GM18520 (cell line): ENCODE measurements around the gene VEGFD.

Source experiments
- ATAC-seq: cut with Tn5 transposase; IDR thresholded peaks from one replicate; pipeline ENCODE4 v1.9.1; 2021; ENCODE audit not compliant: unreplicated experiment

VEGFD gene, protein sequence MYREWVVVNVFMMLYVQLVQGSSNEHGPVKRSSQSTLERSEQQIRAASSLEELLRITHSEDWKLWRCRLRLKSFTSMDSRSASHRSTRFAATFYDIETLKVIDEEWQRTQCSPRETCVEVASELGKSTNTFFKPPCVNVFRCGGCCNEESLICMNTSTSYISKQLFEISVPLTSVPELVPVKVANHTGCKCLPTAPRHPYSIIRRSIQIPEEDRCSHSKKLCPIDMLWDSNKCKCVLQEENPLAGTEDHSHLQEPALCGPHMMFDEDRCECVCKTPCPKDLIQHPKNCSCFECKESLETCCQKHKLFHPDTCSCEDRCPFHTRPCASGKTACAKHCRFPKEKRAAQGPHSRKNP

DNA sequence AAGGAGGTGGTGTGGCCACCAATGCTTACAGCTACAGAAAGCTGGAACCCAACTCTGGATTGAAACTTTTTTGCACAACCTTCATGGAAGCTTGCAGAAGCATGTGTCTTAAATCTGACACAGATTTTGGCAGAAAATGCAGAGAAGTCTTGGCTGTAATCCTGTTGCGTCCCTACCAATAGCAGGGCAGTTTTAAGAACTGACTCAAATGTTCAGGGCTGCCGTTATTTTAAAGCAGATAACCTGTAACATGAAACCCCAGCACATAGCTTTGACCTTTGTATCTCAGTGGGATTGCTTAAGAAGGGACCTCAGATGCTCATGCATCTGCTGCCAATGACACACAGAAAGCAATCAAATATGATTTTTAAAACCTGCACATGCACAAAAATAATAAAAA lies at the start of gene VEGFD:
Gene VEGFD, minus strand, starts transcription at position 110 of the 400 bp plus-strand sequence. CDS start 467 bp downstream, outside the sequence.
- no peak for ATAC-seq

DNA sequence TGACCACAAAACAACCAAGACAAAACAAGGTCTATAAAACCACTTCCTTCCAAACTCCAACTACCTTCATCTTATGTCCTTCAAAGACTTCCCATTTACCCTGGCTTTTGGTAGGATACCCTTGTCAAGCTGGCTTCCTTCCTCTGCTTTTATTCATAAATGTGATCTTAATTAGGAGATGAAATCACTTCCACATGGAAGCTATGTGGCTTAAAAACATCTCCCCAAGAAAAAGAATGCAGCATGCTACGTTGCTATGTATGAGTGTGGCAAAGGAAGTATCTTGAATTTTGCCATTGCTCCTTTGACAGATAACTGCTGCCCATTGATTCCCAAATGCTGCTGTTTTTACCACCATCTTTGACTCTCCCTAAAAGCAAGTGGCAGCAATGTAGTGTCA lies 46.4 kb upstream of the VEGFD start:
- ATAC-seq: no peak

DNA sequence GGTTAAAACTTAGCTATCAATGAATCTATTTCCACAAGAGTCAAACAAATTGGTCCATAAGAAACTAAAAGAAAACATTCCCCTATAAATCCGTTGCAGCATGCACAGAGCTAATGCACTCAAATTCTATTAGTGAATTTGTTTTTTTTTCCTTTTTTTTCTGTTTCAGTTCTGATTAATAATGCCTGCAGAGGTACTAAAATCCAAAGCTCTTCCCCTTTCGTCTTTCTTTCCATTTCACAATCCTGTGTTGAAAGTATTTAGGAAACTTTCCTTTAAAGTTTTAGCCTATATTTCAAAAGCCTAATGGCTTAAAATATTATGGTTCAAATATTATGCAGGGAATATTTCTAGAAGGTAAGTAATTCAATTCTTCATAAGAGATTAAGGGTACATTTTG lies 45.9 kb upstream of the VEGFD start:
- no peak for ATAC-seq

DNA sequence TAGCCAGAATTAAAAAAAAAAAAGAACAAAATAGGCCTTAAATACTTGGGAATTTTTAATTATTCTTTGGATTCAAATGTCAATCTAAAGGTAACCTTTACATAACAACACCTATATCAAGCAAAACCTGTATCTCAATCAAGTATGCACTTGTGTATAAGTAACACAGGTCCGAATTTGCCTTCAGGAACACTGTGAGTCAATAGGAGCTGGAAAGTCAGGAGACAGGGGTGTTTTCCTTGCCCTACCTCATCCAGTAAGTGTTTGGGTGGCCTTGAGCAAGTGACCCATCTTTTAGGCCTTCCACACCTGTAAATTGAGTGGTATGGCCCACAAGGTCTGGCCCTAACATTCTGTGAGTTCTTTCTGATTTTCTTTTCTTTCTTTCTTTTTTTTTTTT lies 40.8 kb upstream of the VEGFD start:
- ATAC-seq: no peak

DNA sequence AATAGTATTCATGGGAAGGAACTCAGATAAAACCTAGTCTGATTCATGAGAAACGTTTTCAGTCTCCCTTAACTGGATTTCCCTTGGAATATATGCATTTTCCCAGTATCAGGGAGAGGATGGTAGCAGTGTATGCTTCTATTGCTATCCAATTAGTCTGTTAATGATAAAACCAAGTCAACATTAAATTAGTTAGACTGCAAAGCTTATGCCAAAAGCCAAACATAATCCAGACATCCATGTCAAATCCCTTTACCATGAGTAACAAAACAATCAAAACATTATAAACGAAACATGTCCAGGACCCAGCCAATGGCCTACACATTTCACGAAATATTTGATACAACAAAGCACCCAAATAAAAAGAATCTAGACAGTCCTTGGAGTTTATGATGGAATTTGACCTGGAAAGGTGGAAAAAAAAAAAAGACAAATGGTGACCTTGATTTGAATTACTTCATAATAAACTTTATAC lies 34.5 kb upstream of the VEGFD start:
- ATAC-seq: no peak

DNA sequence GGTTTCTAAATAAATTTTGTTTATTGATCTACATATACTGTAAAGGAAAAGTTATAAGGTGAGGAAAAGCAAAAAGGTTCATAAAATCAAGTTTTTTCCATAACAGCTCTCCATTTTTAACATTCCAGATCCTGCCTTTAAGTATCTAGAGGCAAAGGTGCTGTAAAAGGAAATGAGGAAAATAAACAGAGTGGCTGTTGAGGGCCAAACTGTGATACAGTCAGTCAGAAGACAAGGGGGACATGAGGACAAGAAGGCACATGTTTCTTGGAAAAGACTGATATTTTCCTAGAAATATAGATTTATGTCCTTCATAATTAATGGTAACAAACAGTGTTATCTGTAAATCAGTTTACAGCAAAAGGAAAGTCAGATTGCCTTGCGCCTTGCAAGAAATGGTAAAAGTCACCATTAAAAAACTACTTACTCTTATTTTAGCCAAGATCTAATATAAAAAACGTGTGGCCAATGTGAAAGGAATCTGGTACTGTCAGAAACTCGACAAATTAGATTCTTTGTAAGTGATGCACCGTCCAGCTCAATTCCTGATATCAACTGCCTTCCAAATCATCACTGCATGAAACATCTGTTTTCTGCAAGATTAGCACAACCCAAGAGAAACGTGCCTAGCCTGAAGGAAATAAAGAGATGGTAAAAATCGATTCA lies 34.0 kb upstream of the VEGFD start:
- no peak for ATAC-seq

DNA sequence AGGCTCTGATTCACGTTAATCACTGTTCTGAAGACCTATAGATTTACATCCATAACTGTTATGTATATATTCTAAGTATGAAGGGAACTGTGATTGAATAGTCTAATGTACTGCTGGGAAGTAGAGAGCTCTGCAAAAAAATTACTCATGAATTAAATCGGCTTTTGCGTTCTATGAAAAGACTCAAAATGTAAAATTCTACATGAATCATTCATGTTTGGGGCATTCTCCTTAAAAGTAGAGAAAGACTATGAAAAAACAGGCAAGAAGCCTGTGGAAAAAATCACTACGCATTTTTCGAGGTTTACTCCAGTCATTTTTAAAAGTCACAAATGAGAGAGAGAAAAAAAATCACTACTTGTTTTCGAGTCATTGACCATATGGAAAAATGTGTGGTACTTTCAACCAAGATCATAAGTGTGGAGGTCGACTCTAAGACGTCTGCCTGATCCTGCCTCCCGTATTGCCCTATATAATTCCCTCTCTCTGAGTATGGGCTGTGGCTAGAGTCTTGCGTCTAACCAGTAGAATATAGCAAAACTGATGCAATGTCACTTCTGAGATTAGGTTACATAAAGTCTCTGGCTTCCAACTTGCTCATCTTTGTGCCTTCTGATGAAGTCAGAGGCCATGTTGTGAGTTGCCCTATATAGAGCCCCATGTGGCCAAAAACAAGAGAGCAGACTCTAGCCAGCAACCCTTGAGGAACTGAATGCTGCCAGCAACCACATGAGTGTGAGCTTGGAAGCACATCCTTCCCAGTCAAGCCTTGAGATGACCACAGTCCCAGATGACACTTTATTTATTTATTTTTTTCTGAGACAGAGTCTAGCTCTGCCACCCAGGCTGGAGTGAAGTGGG lies 32.1 kb upstream of the VEGFD start:
- ATAC-seq: no peak

DNA sequence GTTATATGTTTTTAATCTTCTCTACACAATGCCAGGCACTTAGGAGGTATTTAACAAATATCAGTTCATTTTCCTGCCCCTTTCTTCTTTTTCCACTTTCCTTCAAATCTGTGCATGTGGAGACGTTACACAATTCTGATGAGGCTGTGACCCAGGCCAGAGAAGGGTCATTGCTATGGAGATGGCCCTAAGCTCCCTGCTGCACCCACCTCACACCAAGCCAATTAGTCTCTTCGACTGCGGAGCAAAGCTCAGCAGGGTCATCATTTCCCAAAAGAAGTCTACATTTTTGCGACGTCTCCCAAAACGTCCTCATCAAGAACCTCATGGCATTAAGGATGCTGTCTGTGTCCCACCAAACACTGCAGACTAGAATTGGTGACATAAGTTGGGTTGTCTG lies 28.9 kb upstream of the VEGFD start:
- no peak for ATAC-seq

DNA sequence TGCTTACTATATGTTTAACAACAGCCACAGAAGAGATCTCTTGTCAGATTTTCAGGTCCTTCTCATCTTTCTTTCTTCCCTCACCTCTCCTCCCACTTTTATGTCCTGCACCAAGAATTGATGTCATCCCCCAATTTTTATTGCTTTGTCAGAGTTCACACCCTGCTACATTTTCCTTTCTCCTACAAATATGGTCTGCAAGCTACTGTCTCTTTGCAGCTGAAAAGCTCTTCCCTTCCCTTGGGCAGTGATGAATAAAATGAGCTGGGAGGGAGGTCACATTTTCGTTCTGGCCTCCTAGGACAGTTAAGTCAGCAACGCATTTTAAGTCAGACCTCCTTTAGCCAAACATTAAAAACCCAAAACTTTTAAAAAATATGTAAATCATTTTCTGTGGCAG lies 26.7 kb upstream of the VEGFD start:
- no peak for ATAC-seq

DNA sequence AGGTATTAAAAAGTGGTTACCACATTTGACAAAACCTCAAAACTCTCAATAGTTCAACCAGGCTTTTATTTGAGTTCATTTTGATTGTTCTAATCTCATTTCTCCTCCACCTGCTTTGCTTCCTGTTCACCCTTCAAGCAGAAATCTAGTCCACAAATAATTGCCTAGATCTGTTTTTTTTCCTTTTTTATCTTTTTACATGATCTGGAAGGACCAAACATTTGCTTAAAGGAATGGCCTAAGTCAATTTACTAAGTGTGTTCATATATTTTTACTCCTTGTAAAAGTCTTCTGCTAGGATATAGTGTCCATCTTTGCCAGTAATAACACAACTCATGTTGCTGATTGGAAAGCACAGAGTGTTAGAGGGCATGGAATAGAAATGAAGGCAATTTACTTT lies 26.2 kb upstream of the VEGFD start:
- no peak for ATAC-seq

DNA sequence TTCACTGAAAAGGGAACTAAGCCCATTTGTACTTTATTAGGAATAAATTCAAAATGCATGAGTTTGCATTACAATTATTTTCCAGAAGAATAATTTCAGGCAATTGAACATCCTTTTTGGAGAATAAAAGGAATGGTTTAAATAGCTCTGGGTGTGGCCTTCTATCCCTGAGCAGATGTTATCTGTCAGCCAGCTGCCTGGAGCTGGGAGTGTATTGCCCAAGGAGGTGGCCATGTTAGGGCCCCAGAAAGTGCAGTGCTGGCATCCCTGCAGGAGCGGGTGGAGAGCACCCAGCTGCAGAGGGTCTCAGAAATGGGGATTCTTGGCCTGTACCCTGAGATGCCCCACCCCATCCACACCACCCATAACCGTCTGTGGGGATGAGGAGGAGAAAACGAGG lies 21.6 kb upstream of the VEGFD start:
- no peak for ATAC-seq

DNA sequence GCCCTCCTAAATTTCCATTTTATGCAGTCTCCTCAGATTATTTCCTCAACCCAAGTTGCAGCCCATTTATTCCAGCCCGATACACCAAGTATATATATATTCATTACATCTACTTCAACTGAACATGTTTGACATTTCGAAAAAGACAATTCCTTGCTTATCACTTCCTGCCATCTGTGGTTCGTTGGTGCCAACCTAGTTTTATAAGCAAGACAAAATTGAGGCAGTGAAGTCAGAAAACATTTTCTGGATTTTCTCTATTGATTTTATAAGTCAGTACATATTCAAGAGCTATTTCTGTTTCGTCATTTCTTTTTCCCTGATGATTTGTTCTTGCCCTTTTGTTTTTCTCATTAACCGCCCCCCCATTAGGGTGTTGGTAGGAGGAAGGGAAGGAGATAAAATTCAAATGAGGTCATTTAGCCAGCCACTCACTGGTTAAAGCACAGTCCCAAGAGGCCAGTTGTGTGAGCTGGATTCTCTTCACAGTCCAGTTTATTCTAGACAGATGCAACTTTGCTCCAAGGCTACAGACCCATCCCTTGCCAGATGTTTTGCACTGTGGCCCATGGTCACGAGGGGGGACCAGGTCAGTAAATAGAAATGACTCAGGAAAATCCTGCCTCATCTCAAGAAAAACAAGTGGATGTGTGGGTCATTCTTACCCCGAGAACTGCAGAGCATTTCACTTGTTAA lies 20.3 kb upstream of the VEGFD start:
- no peak for ATAC-seq

DNA sequence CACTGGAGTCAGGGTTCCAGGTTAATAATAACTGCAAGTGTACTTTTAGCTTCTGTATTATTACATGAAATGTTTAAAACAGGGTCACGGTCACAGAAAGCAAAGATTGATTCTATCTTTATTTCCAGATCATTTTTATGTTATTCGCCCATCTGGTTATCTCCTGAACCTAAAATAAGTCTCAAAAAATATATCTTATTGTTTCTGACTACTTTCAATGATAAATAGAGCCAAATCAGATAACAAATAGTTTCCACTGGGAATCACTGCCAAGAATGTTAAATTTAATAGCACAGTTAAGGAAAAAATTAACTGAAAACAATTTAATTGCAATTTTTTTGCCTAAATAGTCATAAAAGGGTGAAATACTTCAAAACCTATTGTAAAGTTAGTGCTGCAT lies 17.2 kb upstream of the VEGFD start:
- ATAC-seq: no peak

DNA sequence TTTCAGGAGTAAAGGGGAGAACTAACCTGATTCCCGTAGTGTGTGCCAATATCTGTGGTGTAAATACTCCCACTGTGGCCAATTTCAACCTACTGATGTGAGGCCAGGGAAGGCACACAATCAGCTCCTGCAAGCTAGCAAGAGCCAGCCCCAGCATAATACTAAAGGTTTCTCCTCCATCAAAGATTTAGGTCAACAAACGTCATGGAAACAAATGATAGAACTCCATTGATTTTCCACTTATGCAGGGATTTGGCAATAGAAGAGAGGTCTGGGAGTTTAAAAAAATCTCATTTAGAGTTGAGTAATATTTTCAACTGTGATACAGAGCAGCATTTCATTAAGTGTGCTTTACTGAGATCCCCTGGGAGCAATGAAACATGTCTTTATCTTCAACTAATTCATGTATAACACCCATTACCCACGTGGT lies 15.8 kb upstream of the VEGFD start:
- no peak for ATAC-seq

DNA sequence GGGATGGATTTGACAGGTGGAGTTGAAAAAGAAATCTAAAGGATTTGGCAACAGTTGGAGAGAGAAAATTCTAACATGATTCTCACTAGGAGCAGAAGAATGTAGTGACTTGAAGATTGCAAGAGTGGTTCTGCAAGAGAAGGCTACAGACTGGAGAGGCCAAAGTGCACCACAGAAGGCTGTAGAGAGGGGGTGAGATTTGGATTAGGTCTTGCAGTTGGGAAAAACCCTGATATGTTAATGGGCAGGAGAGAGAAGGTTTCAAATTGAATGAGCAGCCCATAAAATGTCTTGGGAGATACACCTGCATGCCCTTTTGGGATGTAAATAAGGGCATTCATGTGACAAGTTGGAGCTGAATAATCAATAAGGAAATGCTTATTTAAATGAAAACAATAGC lies 14.7 kb upstream of the VEGFD start:
- no peak for ATAC-seq

DNA sequence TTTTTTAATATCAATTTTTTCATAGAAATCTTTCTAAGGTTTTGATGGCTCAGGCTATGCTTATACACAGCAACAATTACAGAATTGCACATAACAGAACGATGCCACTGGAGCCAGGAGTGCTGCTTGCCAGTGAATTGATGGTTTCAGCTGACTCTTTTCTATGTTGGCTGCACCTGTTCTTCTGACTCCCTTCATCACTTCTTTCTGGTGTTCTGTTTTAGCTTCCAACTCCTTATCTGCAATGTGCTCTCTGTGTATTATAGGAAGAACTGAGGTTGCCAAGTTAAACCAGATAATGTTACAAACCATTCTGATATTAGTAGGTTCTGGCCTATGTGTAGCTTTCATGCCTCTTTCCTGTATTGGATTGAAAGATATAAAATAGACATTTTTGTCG lies 11.6 kb upstream of the VEGFD start:
- ATAC-seq: no peak

DNA sequence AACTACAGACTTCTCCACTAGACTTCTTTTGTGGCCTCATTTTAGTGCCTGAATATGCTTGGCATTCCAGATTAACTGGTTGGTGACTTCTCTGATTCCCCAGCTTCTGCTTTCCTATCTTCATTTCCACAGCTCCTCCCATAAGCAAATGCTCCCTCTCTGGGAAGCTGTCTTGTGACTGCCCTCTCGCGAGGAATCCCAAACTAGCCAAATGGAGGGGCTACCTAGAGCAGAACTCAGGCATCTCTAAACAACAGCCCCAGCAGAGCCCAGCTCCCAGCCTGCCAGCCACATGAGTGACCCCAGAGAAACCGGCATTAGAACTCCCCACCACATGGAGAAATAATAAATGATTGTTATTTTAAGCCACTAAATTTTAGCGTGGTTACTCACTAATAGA lies 7.6 kb upstream of the VEGFD start:
- ATAC-seq: no peak

DNA sequence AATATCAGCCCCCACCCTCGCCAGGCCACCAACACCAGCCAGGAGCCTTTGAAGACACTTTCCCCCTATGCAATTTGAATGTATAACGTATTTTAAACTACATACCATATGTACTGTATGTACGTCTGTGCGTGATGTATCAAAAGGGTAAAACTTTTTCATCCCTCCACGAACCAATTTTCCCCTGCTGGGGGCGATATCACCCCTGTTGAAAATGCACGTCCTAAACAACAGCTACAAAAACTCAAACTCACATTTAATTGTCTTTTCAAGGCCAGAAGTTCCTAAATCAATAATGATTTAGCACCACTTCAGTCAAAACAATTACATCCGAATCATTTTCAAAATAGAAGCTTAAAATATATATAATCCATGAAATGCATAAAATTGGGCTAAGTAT lies 1.4 kb downstream of the VEGFD start:
- ATAC-seq: no peak

DNA sequence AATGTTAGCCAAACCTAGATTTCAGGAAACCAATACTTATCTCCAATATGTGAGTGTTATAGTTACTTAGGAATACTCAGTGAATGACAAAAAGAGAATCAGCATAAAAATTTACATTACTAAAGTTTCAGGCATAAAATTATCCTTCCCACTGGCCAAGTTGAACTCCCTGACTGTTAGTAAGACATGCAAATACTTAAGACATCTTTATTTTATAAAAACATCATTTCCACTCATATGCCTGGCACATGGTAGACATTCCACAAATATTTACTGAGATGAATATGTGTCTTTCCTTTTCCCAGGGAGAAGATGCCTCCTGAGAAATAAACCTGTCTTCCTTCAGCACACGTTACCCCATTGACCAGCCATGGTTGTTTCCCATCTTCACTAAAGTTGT lies 7.3 kb downstream of the VEGFD start:
- no peak for ATAC-seq

DNA sequence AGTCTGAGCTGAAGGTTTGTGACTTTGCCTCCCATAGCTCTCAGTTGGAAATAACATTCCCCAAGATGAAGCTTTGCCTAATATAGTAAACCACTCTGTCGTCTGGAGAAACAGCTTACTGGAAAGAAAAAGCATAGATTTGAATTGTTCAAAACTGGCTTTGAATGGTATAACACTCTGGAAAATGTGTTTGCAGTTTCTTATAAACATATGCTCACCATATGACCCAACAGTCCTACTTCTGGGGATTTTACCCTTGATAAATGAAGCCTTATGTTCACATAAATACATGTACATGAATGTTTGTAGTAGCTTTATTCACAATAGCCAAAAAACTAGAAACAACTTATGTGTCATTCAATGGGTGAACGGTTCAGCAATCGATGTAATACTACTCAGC lies 10.2 kb downstream of the VEGFD start:
- ATAC-seq: no peak
